DOHH2 (cell line): Measurements from ENCODE around the gene MYH16.

ENCODE experiments used
- EZH2phosphoT487 ChIP-seq: fragments of 200-600 bp; sonication (generic); IDR thresholded peaks from 2 replicates; pipeline ENCODE4 v1.6.1; 2017; ENCODE audit warnings: borderline replicate concordance, mild to moderate bottlenecking, antibody characterized with exemption, low read length, moderate library complexity, mixed read lengths
- TF ChIP-seq, protein P1 (sequence below): fragments of 200-600 bp; sonication (generic); IDR thresholded peaks from one replicate; pipeline ENCODE4 v1.5.1; 2014; ENCODE audit warnings: antibody characterized with exemption, mild to moderate bottlenecking, low read depth, low read length; ENCODE audit not compliant: poor library complexity, severe bottlenecking

DNA sequence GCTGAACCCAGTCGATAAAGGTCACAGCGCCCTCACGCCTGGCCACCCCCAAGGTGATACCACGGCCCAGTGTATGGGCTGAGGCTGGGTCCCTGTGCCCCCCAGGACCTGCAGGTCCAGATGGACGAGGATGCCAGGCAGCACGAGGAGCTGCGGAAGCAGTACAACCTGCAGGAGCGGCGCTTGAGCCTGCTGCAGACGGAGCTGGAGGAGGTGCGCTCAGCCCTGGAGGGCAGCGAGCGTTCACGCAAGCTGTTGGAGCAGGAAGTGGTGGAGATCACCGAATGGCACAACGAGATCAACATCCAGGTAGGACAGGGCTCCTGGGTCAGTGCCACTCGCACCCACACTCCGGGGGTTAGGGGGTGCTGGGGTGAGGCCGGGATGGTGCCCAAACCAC, 28.9 kb downstream of the MYH16 start:
- TF ChIP-seq, protein P1, sequence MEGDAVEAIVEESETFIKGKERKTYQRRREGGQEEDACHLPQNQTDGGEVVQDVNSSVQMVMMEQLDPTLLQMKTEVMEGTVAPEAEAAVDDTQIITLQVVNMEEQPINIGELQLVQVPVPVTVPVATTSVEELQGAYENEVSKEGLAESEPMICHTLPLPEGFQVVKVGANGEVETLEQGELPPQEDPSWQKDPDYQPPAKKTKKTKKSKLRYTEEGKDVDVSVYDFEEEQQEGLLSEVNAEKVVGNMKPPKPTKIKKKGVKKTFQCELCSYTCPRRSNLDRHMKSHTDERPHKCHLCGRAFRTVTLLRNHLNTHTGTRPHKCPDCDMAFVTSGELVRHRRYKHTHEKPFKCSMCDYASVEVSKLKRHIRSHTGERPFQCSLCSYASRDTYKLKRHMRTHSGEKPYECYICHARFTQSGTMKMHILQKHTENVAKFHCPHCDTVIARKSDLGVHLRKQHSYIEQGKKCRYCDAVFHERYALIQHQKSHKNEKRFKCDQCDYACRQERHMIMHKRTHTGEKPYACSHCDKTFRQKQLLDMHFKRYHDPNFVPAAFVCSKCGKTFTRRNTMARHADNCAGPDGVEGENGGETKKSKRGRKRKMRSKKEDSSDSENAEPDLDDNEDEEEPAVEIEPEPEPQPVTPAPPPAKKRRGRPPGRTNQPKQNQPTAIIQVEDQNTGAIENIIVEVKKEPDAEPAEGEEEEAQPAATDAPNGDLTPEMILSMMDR, result no peak
- TF ChIP-seq EZH2phosphoT487, result no peak
